Activated CD4-positive, alpha-beta T cell treated with anti-CD3 and anti-CD28 coated beads for 4 hours (primary cell): ENCODE results near the gene DNASE1L2.
"Not testable (repeated sequence)": the region's sequence is repeated elsewhere in the genome, so short reads cannot be mapped to it uniquely, and the experiment has no call there.

Experiments used
- DNase-seq, 2 donors: peaks; one replicate each; pipeline ENCODE4 v3.0.0-alpha.2; 2020

The DNASE1L2 gene

GRCh38 chr16:2226245-2226793 lies 9.9 kb upstream of the DNASE1L2 start:
- DNase-seq: no peak

- DNase-seq: no peak
These were observed 9.3 kb upstream of the DNASE1L2 start for GRCh38 chr16:2226918-2227317.

GRCh38 chr16:2228161-2228824 lies 8.0 kb upstream of the DNASE1L2 start:
- DNase-seq: no peak

- no peak for DNase-seq
These were observed 7.2 kb upstream of the DNASE1L2 start for GRCh38 chr16:2229091-2229490.

- DNase-seq: no peak
These were observed 6.5 kb upstream of the DNASE1L2 start for GRCh38 chr16:2229632-2230250.

GRCh38 chr16:2230376-2230775 lies 5.9 kb upstream of the DNASE1L2 start:
- no peak for DNase-seq

- DNase-seq: no peak
These were observed 5.0 kb upstream of the DNASE1L2 start for GRCh38 chr16:2231016-2231931.

GRCh38 chr16:2232094-2232990 lies 3.9 kb upstream of the DNASE1L2 start:
- DNase-seq: no peak

- DNase-seq: no peak
These were observed 3.0 kb upstream of the DNASE1L2 start for GRCh38 chr16:2233046-2233775.

GRCh38 chr16:2233872-2234812 lies 2.1 kb upstream of the DNASE1L2 start:
- no peak for DNase-seq

- no peak for DNase-seq
These were observed 1.5 kb upstream of the DNASE1L2 start for GRCh38 chr16:2234813-2235170.

- DNase-seq: no peak
These were observed 1.0 kb upstream of the DNASE1L2 start for GRCh38 chr16:2235234-2235651.

- DNase-seq: no peak
These were observed 428 bp upstream of the DNASE1L2 start for GRCh38 chr16:2235695-2236336.

GRCh38 chr16:2237102-2237482 lies 848 bp downstream of the DNASE1L2 start:
- no peak for DNase-seq

- DNase-seq: no peak
These were observed 1.4 kb downstream of the DNASE1L2 start for GRCh38 chr16:2237493-2238149.

GRCh38 chr16:2238150-2238837 lies 2.0 kb downstream of the DNASE1L2 start:
- no peak for DNase-seq

- no peak for DNase-seq
These were observed 2.8 kb downstream of the DNASE1L2 start for GRCh38 chr16:2238838-2239675.

- DNase-seq: not testable (repeated sequence)
These were observed 4.1 kb downstream of the DNASE1L2 start for GRCh38 chr16:2240331-2240730.
